H1 (cell line): ENCODE results near the gene ZNF483. TPM values are rescaled to one million over a fixed set of nuclear protein-coding genes. Genes with fewer than 3 reads are reported as not detected.

Experiments
- CTCF ChIA-PET: fragments of 300-600 bp; sonication (Branson Sonifier 250); formaldehyde crosslinking; loops from one replicate; lab custom pipeline; 2021; ENCODE audit not compliant: partially characterized antibody; lab: Charles Lee
- POLR2A ChIA-PET: fragments of 300-600 bp; sonication (Branson Sonifier 250); formaldehyde crosslinking; loops from one replicate; lab custom pipeline; 2021; ENCODE audit warnings: inconsistent platforms; ENCODE audit not compliant: partially characterized antibody; lab: Charles Lee
- DNase-seq, 2 experiments: peaks; one replicate each; pipeline versions ENCODE4 v3.0.0 to v3.0.0-alpha.2; 2010 to 2022; ENCODE audit warnings: low spot score in 2 of 2, low read depth in 1 of 2, mixed read lengths in 1 of 2
- FAIRE-seq: peaks from 2 replicates; lab custom pipeline; 2011; peaks lifted over from hg19 to GRCh38; lab: Jason Lieb, UNC
- H2AFZ ChIP-seq: 2 replicates; pipeline ENCODE4 v1.8.1; 2012; ENCODE audit warnings: low read length, inconsistent platforms
- H2AK5ac ChIP-seq: 2 replicates; pipeline ENCODE4 v1.6.1; 2013; ENCODE audit warnings: low read depth, low read length
- H2BK120ac ChIP-seq: replicated peaks from 2 replicates; pipeline ENCODE3; 2013; ENCODE audit warnings: low read depth, low read length, inconsistent platforms
- H2BK12ac ChIP-seq: 2 replicates; pipeline ENCODE4 v1.6.1; 2013; ENCODE audit warnings: low read depth, low read length
- H2BK15ac ChIP-seq: 2 replicates; pipeline ENCODE4 v1.6.1; 2013; ENCODE audit warnings: low read length
- H2BK20ac ChIP-seq: 2 replicates; pipeline ENCODE4 v1.6.1; 2013; ENCODE audit warnings: low read length
- H2BK5ac ChIP-seq: 2 replicates; pipeline ENCODE4 v1.6.1; 2013; ENCODE audit warnings: low read depth, low read length
- H3K14ac ChIP-seq: 2 replicates; pipeline ENCODE4 v1.6.1; 2013; ENCODE audit warnings: inconsistent platforms; ENCODE audit not compliant: insufficient read length
- H3K18ac ChIP-seq: 2 replicates; pipeline ENCODE4 v1.6.1; 2013; ENCODE audit warnings: low read length; ENCODE audit errors: extremely low read depth
- H3K23ac ChIP-seq: 2 replicates; pipeline ENCODE4 v1.6.1; 2013; ENCODE audit warnings: inconsistent platforms; ENCODE audit not compliant: insufficient read length
- H3K23me2 ChIP-seq: 2 replicates; pipeline ENCODE4 v1.6.1; 2013; ENCODE audit warnings: low read depth, low read length
- H3K27ac ChIP-seq: 2 replicates; pipeline ENCODE4 v1.6.1; 2011; ENCODE audit warnings: low read depth, low read length, inconsistent platforms
- H3K27me3 ChIP-seq, 4 experiments: replicated peaks in 1 of 4; 1 replicate in 1 of 4; 2 replicates in 3 of 4; pipeline versions ENCODE4 v1.6.1 to v1.8.1; 2011 to 2013; ENCODE audit warnings: low read length in 3 of 4, mild to moderate bottlenecking in 3 of 4, inconsistent platforms in 2 of 4, mixed read lengths in 2 of 4, moderate library complexity in 1 of 4; ENCODE audit not compliant: control insufficient read depth in 3 of 4, insufficient read depth in 3 of 4; ENCODE audit errors: extremely low read depth in 1 of 4
- H3K36me3 ChIP-seq, 4 experiments: 2 replicates each; pipeline versions ENCODE4 v1.6.1 to v1.8.1; 2011 to 2013; ENCODE audit warnings: mild to moderate bottlenecking in 4 of 4, low read length in 3 of 4, moderate library complexity in 2 of 4, control low read depth in 1 of 4, inconsistent platforms in 1 of 4; ENCODE audit not compliant: insufficient read depth in 4 of 4, control insufficient read depth in 2 of 4
- H3K4ac ChIP-seq: replicated peaks from 2 replicates; pipeline ENCODE3; 2013; ENCODE audit warnings: low read length, low read depth, mixed read lengths, inconsistent platforms; ENCODE audit not compliant: insufficient read length
- H3K4me1 ChIP-seq, 4 experiments: replicated peaks in 1 of 4; 1 replicate in 1 of 4; 2 replicates in 3 of 4; pipeline versions ENCODE4 v1.6.1 to v1.8.1; 2011 to 2013; ENCODE audit warnings: low read length in 3 of 4, inconsistent platforms in 2 of 4, mixed read lengths in 1 of 4; ENCODE audit not compliant: insufficient read depth in 4 of 4, control insufficient read depth in 3 of 4
- H3K4me2 ChIP-seq, 2 experiments: 2 replicates each; pipeline versions ENCODE4 v1.6.1 to v1.8.1; 2011 to 2013; ENCODE audit warnings: low read depth in 2 of 2, low read length in 2 of 2, control low read depth in 1 of 2, inconsistent platforms in 1 of 2, mild to moderate bottlenecking in 1 of 2; ENCODE audit not compliant: insufficient read depth in 1 of 2
- H3K4me3 ChIP-seq, 4 experiments: fragments of 200-600, 300-600 bp in 1 of 4; sonication (generic), shearing (Covaris generic), sonication (Bioruptor Twin) in 1 of 4; 2 replicates each; pipeline versions ENCODE4 v1.5.1 to v1.8.1; 2011 to 2016; ENCODE audit warnings: low read length in 4 of 4, low read depth in 3 of 4, control low read depth in 2 of 4, inconsistent platforms in 2 of 4, mild to moderate bottlenecking in 2 of 4, mixed read lengths in 1 of 4, moderate library complexity in 1 of 4; ENCODE audit not compliant: insufficient read depth in 2 of 4; ENCODE audit errors: extremely low read depth in 1 of 4
- H3K56ac ChIP-seq: replicated peaks from 2 replicates; pipeline ENCODE3; 2013; ENCODE audit warnings: low read depth, mild to moderate bottlenecking, mixed read lengths, low read length, inconsistent platforms; ENCODE audit not compliant: insufficient read length
- H3K79me1 ChIP-seq: 2 replicates; pipeline ENCODE4 v1.6.1; 2013; ENCODE audit warnings: low read depth, low read length, control low read depth
- H3K79me2 ChIP-seq, 2 experiments: 2 replicates each; pipeline versions ENCODE4 v1.6.1 to v1.8.1; 2012 to 2013; ENCODE audit warnings: low read length in 2 of 2, mild to moderate bottlenecking in 2 of 2, inconsistent platforms in 1 of 2; ENCODE audit not compliant: insufficient read depth in 2 of 2, control insufficient read depth in 1 of 2
- H3K9ac ChIP-seq, 4 experiments: replicated peaks in 1 of 4; 1 replicate in 1 of 4; 2 replicates in 3 of 4; pipeline versions ENCODE4 v1.6.1 to v1.8.1; 2011 to 2013; ENCODE audit warnings: low read depth in 3 of 4, low read length in 3 of 4, control low read depth in 2 of 4, mild to moderate bottlenecking in 2 of 4, moderate library complexity in 2 of 4, inconsistent platforms in 1 of 4; ENCODE audit errors: extremely low read depth in 1 of 4
- H3K9me3 ChIP-seq, 2 experiments: 2 replicates each; pipeline versions ENCODE4 v1.6.1 to v1.8.1; 2012 to 2013; ENCODE audit warnings: mild to moderate bottlenecking in 2 of 2, moderate library complexity in 2 of 2, control low read depth in 1 of 2, inconsistent platforms in 1 of 2, low read depth in 1 of 2, low read length in 1 of 2, mixed read lengths in 1 of 2; ENCODE audit not compliant: insufficient read depth in 2 of 2
- H4K20me1 ChIP-seq, 2 experiments: replicated peaks in 1 of 2; 2 replicates each; pipeline versions ENCODE3 to v1.8.1; 2011 to 2013; ENCODE audit warnings: inconsistent platforms in 2 of 2, low read length in 2 of 2, mild to moderate bottlenecking in 1 of 2; ENCODE audit not compliant: insufficient read depth in 2 of 2, control insufficient read depth in 1 of 2
- H4K5ac ChIP-seq: 2 replicates; pipeline ENCODE4 v1.6.1; 2013; ENCODE audit warnings: low read length, low read depth, mixed read lengths, inconsistent platforms; ENCODE audit not compliant: insufficient read length
- H4K8ac ChIP-seq: 2 replicates; pipeline ENCODE4 v1.8.0; 2013; ENCODE audit warnings: mild to moderate bottlenecking, moderate library complexity, low read length, inconsistent platforms; ENCODE audit not compliant: insufficient read depth; ENCODE audit errors: extremely low read depth
- H4K91ac ChIP-seq: replicated peaks from 2 replicates; pipeline ENCODE3; 2013; ENCODE audit warnings: low read length, mixed read lengths, inconsistent platforms; ENCODE audit not compliant: insufficient read length
- BCL11A ChIP-seq, 2 experiments: IDR thresholded peaks; one replicate each; pipeline ENCODE4 v1.6.1; 2011; ENCODE audit warnings: low read depth in 2 of 2, low read length in 2 of 2, mild to moderate bottlenecking in 2 of 2
- EZH2 ChIP-seq: fragments of 200-600 bp; sonication (generic); IDR thresholded peaks from 2 replicates; pipeline ENCODE4 v1.7.1; 2012; ENCODE audit warnings: low read depth, mild to moderate bottlenecking, moderate library complexity, low read length, inconsistent platforms; ENCODE audit not compliant: severe bottlenecking
- FOSL1 ChIP-seq: IDR thresholded peaks from 2 replicates; pipeline ENCODE4 v1.6.1; 2011; ENCODE audit warnings: mild to moderate bottlenecking, low read depth, low read length, moderate library complexity; ENCODE audit not compliant: insufficient read depth
- NRF1 ChIP-seq: IDR thresholded peaks from 2 replicates; pipeline ENCODE4 v1.6.1; 2011; ENCODE audit warnings: mild to moderate bottlenecking, low read depth, low read length, improper control_type of control experiment
- TCF12 ChIP-seq: IDR thresholded peaks from 2 replicates; pipeline ENCODE4 v1.6.1; 2011; ENCODE audit warnings: low read depth, mild to moderate bottlenecking, low read length
- WGBS, 2 experiments: shearing (Covaris generic) in 1 of 2; methylation state at CpG; one replicate each; pipeline versions ENCODE4 v1.1.6 to v1.1.7; 2013 to 2015; ENCODE audit warnings: low lambda C conversion rate in 2 of 2, mixed read lengths in 2 of 2, inconsistent platforms in 1 of 2, low coverage in 1 of 2, missing lambda C conversion rate in 1 of 2; ENCODE audit not compliant: insufficient replicate concordance in 2 of 2, insufficient coverage in 1 of 2, insufficient read length in 1 of 2; ENCODE audit errors: extremely low coverage in 1 of 2, missing lambda C conversion rate in 1 of 2; 5-methylcytosine and 5-hydroxymethylcytosine counted together
- polyA plus RNA-seq, 7 experiments: library from polyadenylated mRNA; depleted of rRNA in 3 of 7; stranded (reverse) in 5 of 7; unstranded in 2 of 7; fragments of >200 nt in 5 of 7; fragments of 200-250 nt in 2 of 7; gene quantifications; 1 replicate in 5 of 7; 2 replicates in 1 of 7; 4 replicates in 1 of 7; pipeline versions ENCODE4 v1.2.1 to v1.2.3, GENCODE V29; 2011 to 2013; ENCODE audit warnings: missing spikeins in 2 of 7, mixed read lengths in 2 of 7
- total RNA-seq: library from RNA; stranded (reverse); fragmentation: NEBNext Ultra II Directional; extraction: Animal tissue kit (Norgen Biotek cat#: 25700); gene quantifications from 2 replicates; pipeline ENCODE4 v1.2.1, GENCODE V29; 2021

Gene ZNF483
- total and polyA plus RNA-seq, 2 of the 8 experiments (the other 6 are each of a cell fraction or from before 2014, with no cell fraction given) = 4.8 to 83.8 TPM

DNA sequence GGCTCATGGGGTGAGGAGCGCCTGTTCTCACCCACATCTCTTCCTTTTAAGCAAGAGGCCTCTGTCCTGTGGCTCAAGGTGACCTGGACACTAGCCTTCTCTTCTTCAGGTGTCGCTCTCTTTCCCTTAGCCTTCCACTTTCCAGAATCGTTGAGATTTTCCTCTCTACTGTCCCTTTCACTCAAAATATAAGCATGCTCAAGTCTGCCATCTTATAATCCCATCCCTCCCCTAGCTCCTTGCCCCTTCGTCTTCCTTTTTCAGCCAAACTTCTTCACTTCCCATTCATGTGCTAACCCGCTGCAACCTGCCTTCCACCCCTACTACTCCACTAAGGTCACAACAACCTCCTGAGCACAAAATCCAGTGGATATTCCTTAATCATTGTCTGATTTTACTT, 61.4 kb downstream of the ZNF483 start:
- no peaks in the 10 kb centered on the region for H4K20me1 ChIP-seq
- peaks cover 2 to 24% (median 7%) of the 10 kb centered on the region in 4 experiments; a peak in 6 of 8 replicates for H3K36me3 ChIP-seq
- H3K4ac ChIP-seq = no peak overlapping the region
- CTCF ChIA-PET = no interaction called here
- H3K9me3 ChIP-seq = no peaks in the 10 kb centered on the region
- no peak overlapping the region for H3K4me2 ChIP-seq
- H3K79me1 ChIP-seq = no peaks in the 10 kb centered on the region
- H3K23ac ChIP-seq = no peak overlapping the region
- H2AFZ ChIP-seq = no peak overlapping the region
- H3K23me2 ChIP-seq = peaks cover 2% of the 10 kb centered on the region; the same call in 1 of the 2 replicates
- H3K56ac ChIP-seq = no peak overlapping the region
- H3K4me1 ChIP-seq = no peaks in the 10 kb centered on the region
- no peak overlapping the region for H3K27ac ChIP-seq
- H3K27me3 ChIP-seq = no peaks in the 10 kb centered on the region
- DNase-seq (no peak), FAIRE-seq (no peak)
- no peak overlapping the region for H4K91ac ChIP-seq
- H4K5ac ChIP-seq = no peak overlapping the region
- no peak overlapping the region for H3K14ac ChIP-seq
- no peak overlapping the region for H2BK12ac ChIP-seq
- H2BK15ac ChIP-seq = no peak overlapping the region
- POLR2A ChIA-PET = no interaction called here
- no peak overlapping the region for H2BK20ac ChIP-seq
- WGBS, 2 experiments = 88% methylated on average over 5 of the region's 5 CpGs; no CpG with 5 or more reads in 1 of the 2 experiments
- H4K8ac ChIP-seq = no peak overlapping the region
- H3K79me2 ChIP-seq = no peaks in the 10 kb centered on the region
- H3K9ac ChIP-seq = no peak overlapping the region
- H2AK5ac ChIP-seq = no peak overlapping the region
- no peak overlapping the region for H2BK120ac ChIP-seq
- H3K4me3 ChIP-seq = no peak overlapping the region
- H2BK5ac ChIP-seq = no peak overlapping the region
- no peak overlapping the region for H3K18ac ChIP-seq
- TF ChIP-seq NRF1 (no peak), EZH2 (no peak), BCL11A (IDR thresholded peaks at IDR 0.05; ENCODE audit: low read depth in 2 of 2, low read length in 2 of 2) (no peak), FOSL1 (no peak), TCF12 (no peak)
